Small intestine (tissue), 7 donors: ENCODE data around the gene DIAPH2. TPM values are rescaled to one million over a fixed set of nuclear protein-coding genes. Genes with fewer than 3 reads are reported as not detected.

Experiments used
- DNase-seq, 2 donors: peaks; one replicate each; pipeline versions ENCODE4 v3.0.0 to v3.0.0-alpha.2; 2013
- FAIRE-seq: peaks from 2 replicates; lab custom pipeline; 2012; peaks lifted over from hg19 to GRCh38; lab: Jason Lieb, UNC
- H3K27ac ChIP-seq, 3 donors: one replicate each; pipeline ENCODE4 v1.5.1; 2013; ENCODE audit warnings: low read length in 2 of 3, mild to moderate bottlenecking in 2 of 3, control low read depth in 1 of 3, inconsistent platforms in 1 of 3, low read depth in 1 of 3, moderate library complexity in 1 of 3
- H3K27me3 ChIP-seq, 3 donors: one replicate each; pipeline ENCODE4 v1.6.1; 2013; ENCODE audit warnings: low read length in 3 of 3, inconsistent platforms in 1 of 3; ENCODE audit not compliant: control insufficient read depth in 3 of 3, insufficient read depth in 3 of 3
- H3K36me3 ChIP-seq, 3 donors: one replicate each; pipeline ENCODE4 v1.6.1; 2013; ENCODE audit warnings: low read length in 3 of 3, inconsistent platforms in 1 of 3, low read depth in 1 of 3, mild to moderate bottlenecking in 1 of 3, moderate library complexity in 1 of 3; ENCODE audit not compliant: control insufficient read depth in 3 of 3, insufficient read depth in 2 of 3
- H3K4me1 ChIP-seq, 3 donors: one replicate each; pipeline ENCODE4 v1.6.1; 2013; ENCODE audit warnings: low read length in 2 of 3, inconsistent platforms in 1 of 3, low read depth in 1 of 3, mild to moderate bottlenecking in 1 of 3, moderate library complexity in 1 of 3; ENCODE audit not compliant: control insufficient read depth in 3 of 3, insufficient read depth in 2 of 3
- H3K4me3 ChIP-seq, 3 donors: one replicate each; pipeline ENCODE4 v1.5.1; 2013; ENCODE audit warnings: low read length in 3 of 3, control low read depth in 1 of 3, inconsistent platforms in 1 of 3, low read depth in 1 of 3, mild to moderate bottlenecking in 1 of 3, moderate library complexity in 1 of 3
- H3K9me3 ChIP-seq, 2 donors: one replicate each; pipeline ENCODE4 v1.6.1; 2013; ENCODE audit warnings: low read depth in 1 of 2, low read length in 1 of 2; ENCODE audit not compliant: control insufficient read depth in 2 of 2, insufficient read depth in 1 of 2
- WGBS, 3 donors: extraction: QIAGEN DNeasy Blood & Tissue Kit; methylation state at CpG; one replicate each; pipeline ENCODE4 v1.1.7; 2013; 5-methylcytosine and 5-hydroxymethylcytosine counted together
- polyA plus RNA-seq, 4 donors: library from polyadenylated mRNA; stranded (reverse) in 3 of 4; unstranded in 1 of 4; fragments of 200-250 nt in 3 of 4; fragments of 120-200 nt in 1 of 4; gene quantifications; one replicate each; pipeline versions ENCODE4 v1.2.1 to v1.2.3, GENCODE V29; 2013
- donor health status: healthy with polysubstance abuse.
- donor health status: control.
- donor health status: control.
- donor health status: Bipolar disorder and iron deficiency.
- donor health status: healthy.

The DIAPH2 gene
- polyA plus RNA-seq, 4 donors = 5.1 to 11.7 (median 6.1) TPM

DNA sequence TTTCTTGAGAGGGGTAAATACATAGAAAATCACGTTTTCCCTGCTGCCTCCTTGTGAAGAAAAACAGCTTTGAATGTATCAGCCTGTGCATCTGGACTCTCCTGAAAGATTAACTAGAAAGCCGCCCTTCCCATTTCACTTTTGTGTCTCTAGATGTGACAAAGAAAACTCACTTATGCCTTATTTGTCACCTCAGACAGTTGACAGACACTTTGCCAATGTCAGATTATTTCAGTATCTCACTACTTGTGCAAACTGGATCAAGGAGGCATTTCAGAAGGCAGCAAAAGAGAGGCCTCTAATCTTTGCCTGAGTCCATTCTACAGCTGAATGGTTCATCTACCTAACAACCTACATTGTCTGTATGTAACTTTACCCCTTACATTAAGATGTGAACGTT, 954.0 kb downstream of the DIAPH2 start:
- WGBS, 3 donors = 52 to 76% (median 67%) methylated on average over 3 of the region's 3 CpGs

GRCh38 chrX:97639526-97639925, 954.9 kb downstream of the DIAPH2 start:
- Histone ChIP-seq H3K36me3 (no peaks in the 10 kb centered on the region), H3K27me3 (no peaks in the 10 kb centered on the region), H3K27ac (no peak overlapping the region), H3K4me1 (no peaks in the 10 kb centered on the region), H3K4me3 (no peak overlapping the region), H3K9me3 (no peaks in the 10 kb centered on the region)
- no peak for FAIRE-seq
- DNase-seq = no peak
- 22 to 34% (median 23%) methylated on average over 5 of the region's 5 CpGs for WGBS, 3 donors

More for the DNA sequence above, 954.0 kb downstream of the DIAPH2 start:
- Histone ChIP-seq H3K4me1 (no peaks in the 10 kb centered on the region), H3K36me3 (no peaks in the 10 kb centered on the region), H3K4me3 (no peak overlapping the region), H3K9me3 (no peaks in the 10 kb centered on the region), H3K27me3 (no peaks in the 10 kb centered on the region), H3K27ac (no peak overlapping the region)
- no peak for DNase-seq
- FAIRE-seq = no peak

Other genes starting within 250 kb of the DIAPH2 start
- under 1 TPM in 2 of 4 donors, not detected in 2; 0.07 to 0.12 TPM for gene RPA4, start 199.1 kb downstream of the DIAPH2 start, polyA plus RNA-seq